H1 (cell line): ENCODE measurements around the gene PAX4. TPM values are rescaled to one million over a fixed set of nuclear protein-coding genes. Genes with fewer than 3 reads are reported as not detected.
A peak's percentile ranks its signal among the peaks of the same experiment; 100 is the strongest.

Source experiments
- ASH2L ChIP-seq: fragments of 200-600, 300-600 bp; sonication (generic); IDR thresholded peaks from one replicate; pipeline ENCODE4 v1.7.1; 2017; ENCODE audit warnings: low read length
- BCL11A ChIP-seq, 2 experiments: IDR thresholded peaks; one replicate each; pipeline ENCODE4 v1.6.1; 2011; ENCODE audit warnings: low read depth in 2 of 2, low read length in 2 of 2, mild to moderate bottlenecking in 2 of 2
- BRCA1 ChIP-seq: IDR thresholded peaks from 2 replicates; pipeline ENCODE4 v1.6.1; 2012; ENCODE audit warnings: low read depth, low read length, improper control_type of control experiment
- CBX5 ChIP-seq: fragments of 300-800, 300-1000 bp; sonication (generic); IDR thresholded peaks from 2 replicates; pipeline ENCODE4 v1.7.1; 2016; ENCODE audit warnings: antibody characterized with exemption, low read length, low read depth
- CHD2 ChIP-seq: IDR thresholded peaks from 2 replicates; pipeline ENCODE4 v1.6.1; 2012; ENCODE audit warnings: low read length, improper control_type of control experiment
- EGR1 ChIP-seq: IDR thresholded peaks from 2 replicates; pipeline ENCODE4 v1.6.1; 2011; ENCODE audit warnings: low read depth, low read length, borderline replicate concordance
- EZH2 ChIP-seq: fragments of 200-600 bp; sonication (generic); IDR thresholded peaks from 2 replicates; pipeline ENCODE4 v1.7.1; 2012; ENCODE audit warnings: low read depth, mild to moderate bottlenecking, moderate library complexity, low read length, inconsistent platforms; ENCODE audit not compliant: severe bottlenecking
- GTF2F1 ChIP-seq: IDR thresholded peaks from 2 replicates; pipeline ENCODE4 v1.6.1; 2012; ENCODE audit warnings: low read depth, low read length, improper control_type of control experiment, borderline replicate concordance
- JUN ChIP-seq: IDR thresholded peaks from 2 replicates; pipeline ENCODE4 v1.6.1; 2011; ENCODE audit warnings: low read depth, mild to moderate bottlenecking, improper control_type of control experiment, low read length
- JUND ChIP-seq: IDR thresholded peaks from 2 replicates; pipeline ENCODE4 v1.6.1; 2011; ENCODE audit warnings: mild to moderate bottlenecking, improper control_type of control experiment, low read length
- NANOG ChIP-seq: IDR thresholded peaks from 2 replicates; pipeline ENCODE4 v1.6.1; 2011; ENCODE audit warnings: low read length, low read depth, mild to moderate bottlenecking, inconsistent platforms; ENCODE audit not compliant: insufficient read depth, poor library complexity, severe bottlenecking
- NRF1 ChIP-seq: IDR thresholded peaks from 2 replicates; pipeline ENCODE4 v1.6.1; 2011; ENCODE audit warnings: mild to moderate bottlenecking, low read depth, low read length, improper control_type of control experiment
- RAD21 ChIP-seq, 2 experiments: IDR thresholded peaks in 1 of 2; conservative IDR thresholded peaks in 1 of 2; 2 replicates each; pipeline ENCODE4 v1.6.1; 2011; ENCODE audit warnings: low read depth in 2 of 2, low read length in 2 of 2, improper control_type of control experiment in 1 of 2, inconsistent platforms in 1 of 2, mild to moderate bottlenecking in 1 of 2, moderate library complexity in 1 of 2
- SAP30 ChIP-seq: fragments of 300-600 bp; sonication (generic); IDR thresholded peaks from 2 replicates; pipeline ENCODE4 v1.7.1; 2012; ENCODE audit warnings: low read length, moderate library complexity, mild to moderate bottlenecking, inconsistent platforms; ENCODE audit not compliant: insufficient read depth, insufficient replicate concordance
- SIRT6 ChIP-seq: IDR thresholded peaks from one replicate; pipeline ENCODE4 v1.7.1; 2012; ENCODE audit warnings: low read length, inconsistent platforms
- SIX5 ChIP-seq: IDR thresholded peaks from 2 replicates; pipeline ENCODE4 v1.6.1; 2011; ENCODE audit warnings: mild to moderate bottlenecking, low read depth, low read length
- SP4 ChIP-seq: IDR thresholded peaks from 2 replicates; pipeline ENCODE4 v1.6.1; 2012; ENCODE audit warnings: low read length, inconsistent platforms
- TEAD4 ChIP-seq: IDR thresholded peaks from 2 replicates; pipeline ENCODE4 v1.6.1; 2012; ENCODE audit warnings: low read depth, low read length, inconsistent platforms, mixed read lengths
- polyA plus RNA-seq, 7 experiments: library from polyadenylated mRNA; depleted of rRNA in 3 of 7; stranded (reverse) in 5 of 7; unstranded in 2 of 7; fragments of >200 nt in 5 of 7; fragments of 200-250 nt in 2 of 7; gene quantifications; 1 replicate in 5 of 7; 2 replicates in 1 of 7; 4 replicates in 1 of 7; pipeline versions ENCODE4 v1.2.1 to v1.2.3, GENCODE V29; 2011 to 2013; ENCODE audit warnings: missing spikeins in 2 of 7, mixed read lengths in 2 of 7
- total RNA-seq: library from RNA; stranded (reverse); fragmentation: NEBNext Ultra II Directional; extraction: Animal tissue kit (Norgen Biotek cat#: 25700); gene quantifications from 2 replicates; pipeline ENCODE4 v1.2.1, GENCODE V29; 2021
- TF ChIP-seq, protein P1 (sequence below), 3 experiments: IDR thresholded peaks; 1 replicate in 2 of 3; 2 replicates in 1 of 3; pipeline versions ENCODE4 v1.5.1 to v1.6.1; 2011; ENCODE audit warnings: low read length in 3 of 3, mild to moderate bottlenecking in 3 of 3, inconsistent platforms in 2 of 3, low read depth in 1 of 3, moderate library complexity in 1 of 3; ENCODE audit not compliant: insufficient read depth in 1 of 3; ENCODE audit errors: control extremely low read depth in 1 of 3

The PAX4 gene
- total and polyA plus RNA-seq, 2 of the 8 experiments (the other 6 are each of a cell fraction or from before 2014, with no cell fraction given) = 0.20 TPM; not detected in 1

- no peak for TF ChIP-seq BRCA1
- TF ChIP-seq NRF1 = peak; percentile 47
- TF ChIP-seq JUND = peak; percentile 44; the same call in 1 of the 2 replicates
- no peak for TF ChIP-seq EGR1
- no peak for TF ChIP-seq CBX5
- no peak for TF ChIP-seq EZH2
- no peak for TF ChIP-seq JUN
- TF ChIP-seq TEAD4 = peak; percentile 60; the same call in 1 of the 2 replicates
- no peak for TF ChIP-seq SAP30
- TF ChIP-seq SP4 = peak; percentile 29
- TF ChIP-seq, protein P1, sequence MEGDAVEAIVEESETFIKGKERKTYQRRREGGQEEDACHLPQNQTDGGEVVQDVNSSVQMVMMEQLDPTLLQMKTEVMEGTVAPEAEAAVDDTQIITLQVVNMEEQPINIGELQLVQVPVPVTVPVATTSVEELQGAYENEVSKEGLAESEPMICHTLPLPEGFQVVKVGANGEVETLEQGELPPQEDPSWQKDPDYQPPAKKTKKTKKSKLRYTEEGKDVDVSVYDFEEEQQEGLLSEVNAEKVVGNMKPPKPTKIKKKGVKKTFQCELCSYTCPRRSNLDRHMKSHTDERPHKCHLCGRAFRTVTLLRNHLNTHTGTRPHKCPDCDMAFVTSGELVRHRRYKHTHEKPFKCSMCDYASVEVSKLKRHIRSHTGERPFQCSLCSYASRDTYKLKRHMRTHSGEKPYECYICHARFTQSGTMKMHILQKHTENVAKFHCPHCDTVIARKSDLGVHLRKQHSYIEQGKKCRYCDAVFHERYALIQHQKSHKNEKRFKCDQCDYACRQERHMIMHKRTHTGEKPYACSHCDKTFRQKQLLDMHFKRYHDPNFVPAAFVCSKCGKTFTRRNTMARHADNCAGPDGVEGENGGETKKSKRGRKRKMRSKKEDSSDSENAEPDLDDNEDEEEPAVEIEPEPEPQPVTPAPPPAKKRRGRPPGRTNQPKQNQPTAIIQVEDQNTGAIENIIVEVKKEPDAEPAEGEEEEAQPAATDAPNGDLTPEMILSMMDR (IDR thresholded peaks at IDR 0.05; ENCODE audit: control extremely low read depth in 1 of 3, insufficient read depth in 1 of 3, low read depth in 1 of 3, low read length in 3 of 3) = no peak
- no peak for TF ChIP-seq SIRT6
- 0 out of 2 replicates have a peak, but pooled peaks have one; percentile 5 for TF ChIP-seq CHD2
- TF ChIP-seq NANOG = no peak
- no peak for TF ChIP-seq BCL11A (IDR thresholded peaks at IDR 0.05; ENCODE audit: low read depth in 2 of 2, low read length in 2 of 2)
- TF ChIP-seq GTF2F1 = no peak
- no peak for TF ChIP-seq RAD21 (IDR thresholded peaks at IDR 0.05 in 1 of 2, conservative IDR thresholded peaks at IDR 0.05 in 1 of 2; ENCODE audit: low read depth in 2 of 2, low read length in 2 of 2)
- peak; percentile 77 for TF ChIP-seq ASH2L
- no peak for TF ChIP-seq SIX5
These were observed 33.8 kb upstream of the PAX4 start, which contains the start of gene SND1 (continued) for GRCh38 chr7:127651556-127652332.
